ENCODE results near the gene SLC7A10.

SLC7A10 gene

DNA sequence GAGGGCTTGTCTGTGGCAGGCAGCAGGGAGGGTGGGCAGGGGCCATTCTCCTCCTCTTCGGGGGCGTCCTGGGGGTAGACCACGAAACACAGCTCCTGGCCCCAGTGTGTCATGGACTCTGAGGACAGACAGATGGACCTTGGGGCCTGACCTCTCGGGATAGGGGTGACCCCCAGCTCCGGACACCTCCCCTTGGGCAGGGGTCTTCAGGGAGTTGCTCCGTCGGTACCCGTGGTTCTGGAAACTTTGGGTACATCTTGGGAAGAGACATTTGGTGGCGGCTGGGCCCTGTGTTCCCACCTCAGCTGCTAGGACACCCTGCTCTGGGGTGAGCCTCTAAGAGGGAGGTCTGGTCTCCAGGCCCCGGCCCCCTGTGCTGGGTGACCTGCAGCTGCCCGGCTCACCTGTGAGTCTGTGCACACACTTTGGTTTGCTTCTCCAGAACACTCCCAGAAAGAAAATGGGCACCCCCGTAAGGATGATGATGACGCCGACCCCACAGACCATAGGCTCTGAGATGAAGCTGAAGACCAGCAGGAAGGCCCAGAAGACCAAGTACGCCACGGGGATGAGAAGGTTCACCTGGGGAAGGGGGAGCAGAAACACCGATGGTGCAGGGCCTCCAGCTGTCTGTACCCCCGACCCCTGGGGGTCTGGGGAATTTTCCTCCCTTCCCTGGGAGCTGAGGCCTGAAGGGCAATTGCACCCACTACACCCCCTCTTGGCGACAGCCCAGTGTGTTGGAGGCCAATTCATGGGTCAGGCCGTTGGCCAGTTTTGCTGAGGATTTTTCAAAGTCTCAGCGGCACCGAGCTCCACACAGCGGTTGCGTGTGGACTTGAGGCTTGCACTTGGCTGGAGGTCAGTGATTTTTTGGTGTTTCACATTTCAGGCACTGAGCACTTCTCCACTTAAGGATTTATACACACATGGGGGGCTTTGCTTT lies 16.5 kb downstream of the SLC7A10 start:
- DNase-seq = no peak
- H3K27ac Mint-ChIP-seq = no peak overlapping the region
- no peak for TF ChIP-seq CTCF (IDR thresholded peaks at IDR 0.05)
- H3K36me3 Mint-ChIP-seq (ENCODE audit: low read depth) = no peaks in the 10 kb centered on the region
- H3K4me3 Mint-ChIP-seq = no peak overlapping the region
- H3K4me1 Mint-ChIP-seq = no peaks in the 10 kb centered on the region
- no peaks in the 10 kb centered on the region for H3K9me3 Mint-ChIP-seq
- no peaks in the 10 kb centered on the region for H3K27me3 Mint-ChIP-seq (ENCODE audit: low read depth, poor library complexity)

- Mint-ChIP-seq H3K27ac (no peak overlapping the region), H3K4me3 (no peak overlapping the region), H3K27me3 (ENCODE audit: low read depth, poor library complexity) (no peaks in the 10 kb centered on the region), H3K36me3 (ENCODE audit: low read depth) (peaks cover under 1% of the 10 kb centered on the region), H3K9me3 (no peaks in the 10 kb centered on the region), H3K4me1 (no peaks in the 10 kb centered on the region)
- DNase-seq = no peak
- no peak for TF ChIP-seq CTCF (IDR thresholded peaks at IDR 0.05)
Observed at GRCh38 chr19:33208371-33208895, 17.2 kb downstream of the SLC7A10 start.

DNA sequence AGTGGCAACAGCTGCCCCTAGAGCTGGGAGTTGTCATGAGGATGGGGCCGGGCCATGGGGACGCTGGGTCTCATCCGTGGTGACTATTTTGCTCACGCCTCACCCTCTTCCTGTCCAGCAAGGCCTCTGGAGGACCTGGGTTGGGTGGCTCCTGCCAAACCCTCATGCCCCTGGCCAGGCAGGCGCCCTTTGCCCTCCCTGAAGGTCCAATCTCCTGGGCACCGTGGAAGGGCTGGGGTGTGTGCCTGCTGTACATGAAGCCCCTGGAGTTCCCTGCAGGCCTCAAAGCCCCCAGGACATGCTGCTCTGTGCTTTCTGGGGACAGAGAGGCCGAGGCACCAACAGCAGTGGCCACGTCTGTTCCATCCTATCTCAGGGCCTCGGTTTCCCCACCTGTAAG lies 17.7 kb downstream of the SLC7A10 start:
- peaks cover 5% of the 10 kb centered on the region for H3K36me3 Mint-ChIP-seq (ENCODE audit: low read depth)
- DNase-seq = no peak
- no peak overlapping the region for H3K27ac Mint-ChIP-seq
- no peaks in the 10 kb centered on the region for H3K4me1 Mint-ChIP-seq
- no peaks in the 10 kb centered on the region for H3K27me3 Mint-ChIP-seq (ENCODE audit: low read depth, poor library complexity)
- no peaks in the 10 kb centered on the region for H3K9me3 Mint-ChIP-seq
- H3K4me3 Mint-ChIP-seq = no peak overlapping the region
- TF ChIP-seq CTCF (IDR thresholded peaks at IDR 0.05) = no peak

DNA sequence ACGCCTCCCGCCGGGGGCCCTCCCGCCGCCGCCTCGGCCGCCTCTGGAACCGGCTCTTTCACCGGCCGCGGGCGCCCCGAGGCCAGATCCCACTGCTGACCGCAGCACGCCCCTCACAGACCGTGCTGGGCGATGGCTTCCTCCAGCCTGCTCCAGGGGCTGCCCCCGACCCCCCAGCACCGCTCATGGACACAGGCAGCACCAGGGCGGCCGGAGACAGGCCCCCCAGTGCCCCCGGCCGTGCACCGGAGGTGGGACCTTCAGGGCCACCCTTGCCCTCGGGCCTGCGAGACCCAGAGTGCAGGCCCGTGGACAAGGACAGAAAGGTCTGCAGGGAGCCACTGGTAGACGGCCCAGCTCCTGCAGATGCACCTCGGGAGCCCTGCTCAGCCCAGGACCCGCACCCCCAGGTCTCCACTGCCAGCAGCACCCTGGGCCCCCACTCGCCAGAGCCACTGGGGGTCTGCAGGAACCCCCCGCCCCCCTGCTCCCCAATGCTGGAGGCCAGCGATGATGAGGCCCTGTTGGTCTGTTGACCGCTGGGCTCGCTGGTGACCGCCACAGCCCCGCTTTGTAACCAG lies 18.5 kb downstream of the SLC7A10 start:
- Mint-ChIP-seq H3K4me1 (no peaks in the 10 kb centered on the region), H3K27me3 (ENCODE audit: low read depth, poor library complexity) (no peaks in the 10 kb centered on the region), H3K27ac (no peak overlapping the region), H3K4me3 (no peak overlapping the region), H3K9me3 (no peaks in the 10 kb centered on the region), H3K36me3 (ENCODE audit: low read depth) (peaks cover 8% of the 10 kb centered on the region)
- no peak for TF ChIP-seq CTCF (IDR thresholded peaks at IDR 0.05)
- no peak for DNase-seq

DNA sequence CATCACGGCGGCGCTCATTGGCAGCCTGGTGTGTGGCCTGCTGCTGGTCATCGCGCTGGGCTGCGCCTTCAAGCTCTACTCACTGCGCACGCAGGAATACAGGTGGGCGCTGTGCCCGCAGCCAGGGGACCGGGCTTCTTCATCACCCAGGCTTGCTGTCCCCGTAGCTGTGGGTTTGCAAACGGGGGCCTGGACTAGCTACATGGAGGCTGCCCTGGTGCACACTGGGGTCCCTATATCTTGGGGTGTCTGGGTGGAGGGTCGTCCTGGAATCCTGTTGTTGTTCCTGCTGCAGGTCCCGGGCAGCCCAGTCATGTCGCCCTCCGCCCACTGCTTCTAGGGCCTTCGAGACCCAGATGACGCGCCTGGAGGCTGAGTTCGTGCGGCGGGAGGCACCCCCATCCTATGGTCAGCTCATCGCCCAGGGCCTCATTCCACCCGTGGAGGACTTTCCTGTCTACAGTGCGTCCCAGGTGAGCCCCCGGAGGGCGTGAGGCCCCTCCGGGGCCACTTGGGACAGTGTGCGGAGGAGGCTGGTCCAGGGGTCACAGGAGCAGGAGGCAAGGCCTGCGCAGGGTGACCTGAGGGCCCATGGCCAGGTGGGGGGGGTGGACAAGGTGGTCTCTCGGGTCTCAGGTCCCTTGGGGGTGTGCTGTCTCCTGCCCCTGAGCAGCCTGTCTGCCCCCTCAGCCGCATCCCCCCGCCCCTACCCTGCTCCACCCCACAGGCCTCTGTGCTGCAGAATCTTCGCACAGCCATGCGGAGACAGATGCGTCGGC lies 19.2 kb downstream of the SLC7A10 start:
- Mint-ChIP-seq H3K9me3 (no peaks in the 10 kb centered on the region), H3K4me1 (no peaks in the 10 kb centered on the region), H3K36me3 (ENCODE audit: low read depth) (peaks cover 8% of the 10 kb centered on the region), H3K27ac (no peak overlapping the region), H3K27me3 (ENCODE audit: low read depth, poor library complexity) (peaks cover under 1% of the 10 kb centered on the region), H3K4me3 (no peak overlapping the region)
- no peak for TF ChIP-seq CTCF (IDR thresholded peaks at IDR 0.05)
- no peak for DNase-seq

All from nephron progenitor cell (in vitro differentiated cells).